IMR-90 (cell line): ENCODE measurements around the gene MINK1. TPM values are rescaled to one million over a fixed set of nuclear protein-coding genes. Genes with fewer than 3 reads are reported as not detected.

Experiments
- ATAC-seq: fragments of 200-7000 bp; cut with Tn5 transposase; 2 replicates; pipeline ENCODE4 v1.9.1; 2020; ENCODE audit warnings: low read depth, mild to moderate bottlenecking, moderate library complexity
- BruUV-seq: library from RNA; stranded (reverse); fragments of 400-500 nt; replicated peaks from 2 replicates; lab custom pipeline; 2021; lab: Mats Ljungman, UMichigan
- CTCF ChIA-PET: fragments of 300-600 bp; formaldehyde crosslinking; extraction: SDS; loops from one replicate; lab custom pipeline; 2021; ENCODE audit warnings: antibody characterized with exemption; lab: Yijun Ruan, JAX
- POLR2A ChIA-PET: fragments of 300-600 bp; sonication (Branson Sonifier 250); formaldehyde crosslinking; loops from one replicate; lab custom pipeline; 2022; ENCODE audit warnings: antibody characterized with exemption; ENCODE audit not compliant: unreplicated experiment; lab: Charles Lee
- DNase-seq: peaks from one replicate; pipeline ENCODE4 v3.0.0; 2013
- H2AFZ ChIP-seq: replicated peaks from 2 replicates; pipeline ENCODE3; 2013; ENCODE audit warnings: low read length, mild to moderate bottlenecking; ENCODE audit not compliant: poor library complexity
- H2AK5ac ChIP-seq: 2 replicates; pipeline ENCODE4 v1.6.1; 2013; ENCODE audit warnings: low read depth, low read length, inconsistent platforms
- H2AK9ac ChIP-seq: replicated peaks from 2 replicates; pipeline ENCODE3; 2013; ENCODE audit warnings: mild to moderate bottlenecking, low read depth, low read length, moderate library complexity; ENCODE audit not compliant: poor library complexity
- H2BK120ac ChIP-seq: 2 replicates; pipeline ENCODE4 v1.6.1; 2013; ENCODE audit warnings: low read depth, low read length, inconsistent platforms
- H2BK15ac ChIP-seq: 3 replicates; pipeline ENCODE4 v1.6.1; 2013; ENCODE audit warnings: low read depth, low read length, inconsistent platforms
- H2BK20ac ChIP-seq: 2 replicates; pipeline ENCODE4 v1.6.1; 2013; ENCODE audit warnings: low read depth, mild to moderate bottlenecking, inconsistent platforms, low read length, moderate library complexity
- H2BK5ac ChIP-seq: 2 replicates; pipeline ENCODE4 v1.6.1; 2013; ENCODE audit warnings: mild to moderate bottlenecking, low read depth, low read length, inconsistent platforms; ENCODE audit not compliant: poor library complexity, severe bottlenecking
- H3K14ac ChIP-seq: replicated peaks from 2 replicates; pipeline ENCODE4 v1.6.1; 2013; ENCODE audit warnings: low read depth, low read length, inconsistent platforms
- H3K18ac ChIP-seq: 2 replicates; pipeline ENCODE4 v1.6.1; 2013; ENCODE audit warnings: low read depth, low read length, control low read depth
- H3K23ac ChIP-seq: 2 replicates; pipeline ENCODE4 v1.6.1; 2013; ENCODE audit warnings: low read depth, low read length, inconsistent platforms
- H3K27ac ChIP-seq: 2 replicates; pipeline ENCODE4 v1.5.1; 2013; ENCODE audit warnings: mild to moderate bottlenecking, control low read depth, low read length; ENCODE audit not compliant: insufficient read depth
- H3K27me3 ChIP-seq: 2 replicates; pipeline ENCODE4 v1.6.1; 2013; ENCODE audit warnings: low read length; ENCODE audit not compliant: control insufficient read depth, insufficient read depth
- H3K36me3 ChIP-seq: 2 replicates; pipeline ENCODE4 v1.6.1; 2013; ENCODE audit warnings: low read length, mixed read lengths; ENCODE audit not compliant: control insufficient read depth, insufficient read depth
- H3K4ac ChIP-seq: 2 replicates; pipeline ENCODE4 v1.6.1; 2013; ENCODE audit warnings: low read depth, low read length, inconsistent platforms
- H3K4me1 ChIP-seq: 2 replicates; pipeline ENCODE4 v1.6.1; 2013; ENCODE audit warnings: low read length, mixed read lengths; ENCODE audit not compliant: control insufficient read depth, insufficient read depth
- H3K4me2 ChIP-seq: 2 replicates; pipeline ENCODE4 v1.6.1; 2013; ENCODE audit warnings: low read depth, mild to moderate bottlenecking, control low read depth, low read length, moderate library complexity
- H3K4me3 ChIP-seq: 2 replicates; pipeline ENCODE4 v1.5.1; 2013; ENCODE audit warnings: low read depth, mild to moderate bottlenecking, control low read depth, low read length, moderate library complexity; ENCODE audit not compliant: insufficient read depth
- H3K56ac ChIP-seq: 2 replicates; pipeline ENCODE4 v1.6.1; 2013; ENCODE audit warnings: low read length, inconsistent platforms; ENCODE audit not compliant: insufficient read depth; ENCODE audit errors: extremely low read depth
- H3K79me1 ChIP-seq, 2 experiments: 2 replicates each; pipeline ENCODE4 v1.6.1; 2013; ENCODE audit warnings: low read length in 2 of 2, inconsistent platforms in 1 of 2, low read depth in 1 of 2
- H3K9ac ChIP-seq: 2 replicates; pipeline ENCODE4 v1.6.1; 2013; ENCODE audit warnings: low read depth, low read length, control low read depth
- H3K9me1 ChIP-seq: 2 replicates; pipeline ENCODE4 v1.6.1; 2013; ENCODE audit warnings: low read length, inconsistent platforms; ENCODE audit not compliant: insufficient read depth
- H3K9me3 ChIP-seq: 2 replicates; pipeline ENCODE4 v1.6.1; 2013; ENCODE audit warnings: low read length; ENCODE audit not compliant: control insufficient read depth, insufficient read depth
- H4K20me1 ChIP-seq: 2 replicates; pipeline ENCODE4 v1.6.1; 2013; ENCODE audit warnings: low read length, inconsistent platforms; ENCODE audit not compliant: insufficient read depth
- H4K5ac ChIP-seq: 2 replicates; pipeline ENCODE4 v1.6.1; 2013; ENCODE audit warnings: mild to moderate bottlenecking, low read depth, low read length, control low read depth
- H4K8ac ChIP-seq, 2 experiments: 2 replicates each; pipeline ENCODE4 v1.6.1; 2013; ENCODE audit warnings: low read depth in 2 of 2, low read length in 2 of 2, control low read depth in 1 of 2, inconsistent platforms in 1 of 2
- H4K91ac ChIP-seq: 2 replicates; pipeline ENCODE4 v1.6.1; 2013; ENCODE audit warnings: low read depth, low read length, inconsistent platforms; ENCODE audit not compliant: insufficient read depth
- BHLHE40 ChIP-seq: fragments of 150-350 bp; IDR thresholded peaks from 2 replicates; pipeline ENCODE4 v1.6.1; 2016; ENCODE audit warnings: mild to moderate bottlenecking, low read depth, low read length
- ELK1 ChIP-seq: fragments of 150-350 bp; IDR thresholded peaks from 2 replicates; pipeline ENCODE4 v1.6.1; 2016; ENCODE audit warnings: low read depth, mild to moderate bottlenecking, low read length, moderate library complexity, borderline replicate concordance
- FOS ChIP-seq: fragments of 150-350 bp; IDR thresholded peaks from 2 replicates; pipeline ENCODE4 v1.6.1; 2016; ENCODE audit warnings: low read depth, low read length
- MXI1 ChIP-seq: IDR thresholded peaks from 2 replicates; pipeline ENCODE4 v1.6.1; 2012; ENCODE audit warnings: low read depth, mild to moderate bottlenecking, low read length, moderate library complexity, borderline replicate concordance
- POLR2A ChIP-seq: IDR thresholded peaks from 2 replicates; pipeline ENCODE4 v1.6.1; 2012; ENCODE audit warnings: mild to moderate bottlenecking, low read depth, low read length
- RAD21 ChIP-seq: IDR thresholded peaks from 2 replicates; pipeline ENCODE4 v1.6.1; 2012; ENCODE audit warnings: low read length, improper control_type of control experiment
- WGBS, 2 experiments: methylation state at CpG; one replicate each; pipeline versions ENCODE4 v1.1.5 to v1.1.7; 2013; ENCODE audit warnings: missing lambda C conversion rate in 2 of 2; ENCODE audit not compliant: insufficient read length in 1 of 2; ENCODE audit errors: extremely low coverage in 2 of 2; 5-methylcytosine and 5-hydroxymethylcytosine counted together
- dilution Hi-C: fragments of 300-500 bp; cut with HindIII; formaldehyde crosslinking; loops from one replicate; pipeline ENCODE4 v1.14.3; 2018; ENCODE audit warnings: low sequenced_read_pairs; ENCODE audit not compliant: unreplicated experiment
- in situ Hi-C: fragments of 300-500 bp; cut with MboI; formaldehyde crosslinking; loops from 3 replicates; pipeline ENCODE4 v1.14.3; 2019; ENCODE audit warnings: low sequenced_read_pairs, inconsistent platforms, mixed read lengths
- intact Hi-C: fragments of 100-400 bp; cut with micrococcal nuclease; formaldehyde crosslinking; loops from 2 replicates; pipeline ENCODE4 v1.10.0; 2022
- polyA plus RNA-seq, 3 experiments: library from polyadenylated mRNA; depleted of rRNA; stranded (reverse); fragments of >200 nt; gene quantifications; 2 replicates each; pipeline ENCODE4 v1.2.3, GENCODE V29; 2012; ENCODE audit warnings: low replicate concordance in 1 of 3
- total RNA-seq: library from RNA; depleted of rRNA; stranded (reverse); fragments of >200 nt; gene quantifications from 2 replicates; pipeline ENCODE4 v1.2.3, GENCODE V29; 2012

Gene MINK1
- total and polyA plus RNA-seq, 2 of the 4 experiments (the other 2 are of a cell fraction) = 12.2 to 40.9 TPM

GRCh38 chr17:4837471-4838308 lies 4.5 kb downstream of the MINK1 start (continued):
- no peak for TF ChIP-seq MXI1

GRCh38 chr17:4838309-4838785 lies 5.2 kb downstream of the MINK1 start:
- Histone ChIP-seq H3K56ac (no peak overlapping the region), H3K4me2 (no peak overlapping the region), H3K27ac (no peak overlapping the region), H3K23ac (no peak overlapping the region), H3K9ac (no peak overlapping the region), H2BK120ac (no peak overlapping the region), H4K91ac (no peak overlapping the region), H3K14ac (no peak overlapping the region), H3K4me3 (no peak overlapping the region), H2BK5ac (no peak overlapping the region), H2AK5ac (no peak overlapping the region), H3K9me3 (no peaks in the 10 kb centered on the region), H4K5ac (no peak overlapping the region), H3K27me3 (no peaks in the 10 kb centered on the region), H2BK15ac (no peak overlapping the region), H2AK9ac (no peak overlapping the region), H4K20me1 (peaks cover 71% of the 10 kb centered on the region), H2AFZ (no peak overlapping the region), H3K18ac (no peak overlapping the region), H3K79me1 (peaks cover 42 to 89% of the 10 kb centered on the region in 2 experiments), H4K8ac (no peak overlapping the region), H3K4ac (no peak overlapping the region), H3K36me3 (peaks cover 5% of the 10 kb centered on the region; the same call in 1 of the 2 replicates), H3K4me1 (peaks cover 19% of the 10 kb centered on the region), H3K9me1 (peaks cover 48% of the 10 kb centered on the region), H2BK20ac (no peak overlapping the region)
- ChIA-PET POLR2A (no interaction called here), CTCF (interaction anchor here (0.8 kb wide), 1 partner anchor 14 kb away, joined by 3 read pairs; no protein-coding TSS in a partner anchor)
- ATAC-seq (no peak), DNase-seq (no peak)
- in situ Hi-C loops (no loop called here), dilution Hi-C loops (no loop called here), intact Hi-C loops (no loop called here)
- WGBS, 2 experiments = no CpG with 5 or more reads among the region's 3 CpGs
- TF ChIP-seq ELK1 = no peak
- no peak for TF ChIP-seq RAD21
- TF ChIP-seq POLR2A = no peak
- TF ChIP-seq FOS = no peak
- TF ChIP-seq BHLHE40 = no peak
- no TSS peak for BruUV-seq
